Mucosa of stomach (tissue), 1 donor: ENCODE results near the gene ELFN2.

Experiments
- H3K27me3 ChIP-seq: one replicate; pipeline ENCODE4 v1.7.0; 2013; ENCODE audit warnings: mild to moderate bottlenecking, low read length; ENCODE audit not compliant: control insufficient read depth, insufficient read depth
- H3K36me3 ChIP-seq: one replicate; pipeline ENCODE4 v1.7.0; 2013; ENCODE audit warnings: low read length; ENCODE audit not compliant: control insufficient read depth, insufficient read depth
- H3K4me1 ChIP-seq: one replicate; pipeline ENCODE4 v1.7.0; 2013; ENCODE audit warnings: mild to moderate bottlenecking, low read length; ENCODE audit not compliant: control insufficient read depth, insufficient read depth
- H3K4me3 ChIP-seq: one replicate; pipeline ENCODE4 v1.7.0; 2013; ENCODE audit warnings: low read length
- H3K9ac ChIP-seq: one replicate; pipeline ENCODE4 v1.7.0; 2013; ENCODE audit warnings: mild to moderate bottlenecking, low read length, moderate library complexity
- H3K9me3 ChIP-seq: one replicate; pipeline ENCODE4 v1.7.0; 2013; ENCODE audit warnings: mild to moderate bottlenecking, low read length, moderate library complexity; ENCODE audit not compliant: control insufficient read depth
- donor health status: Pancreatic carcinoma.

The ELFN2 gene

DNA sequence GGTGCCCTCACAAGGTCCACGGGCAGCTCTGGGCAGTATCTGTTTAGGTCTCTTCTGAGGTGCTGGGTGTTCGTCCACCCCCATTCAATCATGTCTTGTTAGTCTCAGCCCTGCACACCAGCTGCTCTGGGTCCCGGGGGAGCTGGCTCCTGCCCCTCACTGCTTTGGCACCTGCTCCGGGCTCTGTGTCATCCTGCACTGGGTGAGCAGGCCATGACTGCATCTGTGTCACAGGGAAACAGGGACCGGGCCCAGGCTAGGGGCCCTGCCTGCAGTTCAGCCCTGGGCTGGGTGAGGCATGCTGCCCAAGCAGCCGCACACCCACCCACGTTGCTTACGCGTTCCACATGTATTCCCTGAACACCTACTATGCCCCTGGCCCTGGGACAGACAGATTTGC, 43.9 kb downstream of the ELFN2 start:
- peaks cover 8% of the 10 kb centered on the region for H3K4me1 ChIP-seq
- H3K9me3 ChIP-seq: no peaks in the 10 kb centered on the region
- H3K36me3 ChIP-seq: no peaks in the 10 kb centered on the region
- H3K4me3 ChIP-seq: no peak overlapping the region
- H3K27me3 ChIP-seq: peaks cover 33% of the 10 kb centered on the region
- H3K9ac ChIP-seq: no peak overlapping the region

DNA sequence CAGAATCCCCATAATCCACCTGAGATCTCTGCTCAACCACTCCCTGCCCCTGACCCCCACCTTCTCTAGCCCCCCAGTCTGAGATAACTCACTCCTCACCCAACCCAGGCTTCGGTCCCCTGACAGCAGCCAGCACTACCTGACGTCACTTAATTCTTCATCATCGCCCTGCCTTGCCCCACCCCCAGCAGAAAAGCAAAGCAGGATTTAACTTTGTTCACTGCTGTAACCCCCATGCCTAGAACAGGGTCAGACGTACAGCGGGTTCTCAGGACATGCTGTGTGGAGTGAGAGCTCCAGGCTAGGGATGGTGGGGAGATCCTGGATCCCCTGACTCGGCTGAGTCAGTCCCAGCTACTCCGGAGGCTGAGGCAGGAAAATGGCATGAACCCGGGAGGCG, 45.8 kb downstream of the ELFN2 start:
- Histone ChIP-seq H3K4me1 (no peaks in the 10 kb centered on the region), H3K4me3 (no peak overlapping the region), H3K9me3 (no peaks in the 10 kb centered on the region), H3K9ac (no peak overlapping the region), H3K36me3 (no peaks in the 10 kb centered on the region), H3K27me3 (peaks cover 37% of the 10 kb centered on the region)

DNA sequence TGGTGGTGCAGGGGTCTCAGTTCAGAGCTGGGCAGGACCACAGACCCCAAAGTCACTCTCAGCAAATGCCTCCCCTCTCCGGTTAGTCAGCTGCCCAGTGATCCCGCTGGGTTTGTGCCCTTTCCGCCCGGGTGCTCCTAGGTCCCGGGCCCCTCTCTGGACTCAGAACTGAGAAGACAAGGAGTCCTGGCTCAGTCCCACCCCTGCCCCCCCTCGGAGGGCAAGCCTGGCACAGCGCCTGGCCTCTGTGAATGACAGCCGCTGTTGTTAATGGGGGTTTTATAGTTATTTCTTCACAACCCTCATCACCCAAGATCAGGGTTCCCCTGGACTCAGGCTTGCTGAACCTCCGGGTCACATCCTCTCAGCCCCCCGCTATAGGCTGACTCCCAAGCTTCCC, 47.6 kb downstream of the ELFN2 start:
- Histone ChIP-seq H3K36me3 (no peaks in the 10 kb centered on the region), H3K4me3 (no peak overlapping the region), H3K27me3 (peaks cover 37% of the 10 kb centered on the region), H3K9ac (no peak overlapping the region), H3K4me1 (no peaks in the 10 kb centered on the region), H3K9me3 (no peaks in the 10 kb centered on the region)

DNA sequence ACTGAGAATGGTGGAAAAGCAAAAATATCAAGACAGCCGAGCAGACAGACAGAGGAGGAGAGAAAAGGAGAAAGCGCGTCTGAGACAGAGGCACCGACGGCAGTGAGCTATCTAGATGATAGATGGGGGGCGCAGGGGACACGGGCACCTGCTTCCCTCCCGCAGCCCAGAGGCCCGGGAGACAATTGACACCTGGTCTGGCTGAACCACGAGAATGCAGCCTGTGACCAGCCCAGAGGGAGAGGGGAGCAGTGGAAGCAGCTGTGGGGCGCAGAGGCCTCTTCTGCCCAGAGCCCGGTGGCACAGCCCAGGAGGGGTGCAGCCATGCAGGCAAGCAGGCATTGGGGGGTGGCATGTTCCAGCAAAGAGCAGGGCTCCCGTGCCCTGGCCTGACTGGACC, 48.2 kb downstream of the ELFN2 start:
- peaks cover 37% of the 10 kb centered on the region for H3K27me3 ChIP-seq
- H3K4me3 ChIP-seq: no peak overlapping the region
- no peak overlapping the region for H3K9ac ChIP-seq
- H3K4me1 ChIP-seq: no peaks in the 10 kb centered on the region
- no peaks in the 10 kb centered on the region for H3K9me3 ChIP-seq
- H3K36me3 ChIP-seq: no peaks in the 10 kb centered on the region

DNA sequence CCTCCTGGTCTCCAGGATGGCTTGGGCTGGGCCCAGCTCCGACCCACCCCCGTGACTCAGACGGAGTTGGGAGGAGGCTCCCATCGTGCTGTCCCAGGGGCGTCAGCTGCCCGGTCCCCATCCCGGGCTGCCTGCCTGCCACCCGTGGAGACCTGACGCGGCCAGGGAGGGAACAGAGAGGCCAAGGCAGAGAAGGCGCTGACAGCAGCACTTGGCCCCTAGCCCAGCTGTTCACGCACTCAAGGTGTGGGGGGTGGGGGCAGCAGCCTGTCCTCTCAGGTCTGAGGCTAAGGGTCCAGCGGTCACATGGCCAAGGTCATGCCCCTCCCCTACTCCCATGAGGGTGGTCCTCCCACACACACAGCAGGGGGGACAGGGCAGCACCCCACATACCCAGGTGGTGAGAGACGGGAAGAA, 48.6 kb downstream of the ELFN2 start:
- H3K9ac ChIP-seq: no peak overlapping the region
- H3K27me3 ChIP-seq: peaks cover 37% of the 10 kb centered on the region
- no peaks in the 10 kb centered on the region for H3K36me3 ChIP-seq
- H3K9me3 ChIP-seq: no peaks in the 10 kb centered on the region
- H3K4me3 ChIP-seq: no peak overlapping the region
- H3K4me1 ChIP-seq: no peaks in the 10 kb centered on the region

DNA sequence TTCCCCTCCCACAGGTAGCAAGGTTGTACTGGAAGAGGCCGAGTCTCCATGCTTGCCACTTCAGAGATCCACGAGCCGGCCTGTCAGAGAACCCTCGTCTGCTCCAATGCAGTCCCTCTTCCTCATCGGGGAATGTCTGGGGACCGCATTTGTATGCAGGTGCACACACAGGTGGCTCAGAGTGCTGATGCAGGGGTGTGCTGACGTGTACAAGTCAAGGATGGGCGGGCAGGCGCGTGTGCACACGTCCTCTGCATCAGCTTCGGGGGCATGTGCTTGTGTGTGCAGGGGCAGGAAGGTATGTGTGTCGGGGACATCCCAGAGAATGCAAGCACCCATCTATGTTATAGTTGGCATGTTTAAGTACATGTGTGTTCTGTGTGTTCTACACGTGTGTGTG, 49.4 kb downstream of the ELFN2 start:
- H3K27me3 ChIP-seq: peaks cover 36% of the 10 kb centered on the region
- no peaks in the 10 kb centered on the region for H3K36me3 ChIP-seq
- H3K9ac ChIP-seq: no peak overlapping the region
- no peak overlapping the region for H3K4me3 ChIP-seq
- no peaks in the 10 kb centered on the region for H3K9me3 ChIP-seq
- H3K4me1 ChIP-seq: no peaks in the 10 kb centered on the region

DNA sequence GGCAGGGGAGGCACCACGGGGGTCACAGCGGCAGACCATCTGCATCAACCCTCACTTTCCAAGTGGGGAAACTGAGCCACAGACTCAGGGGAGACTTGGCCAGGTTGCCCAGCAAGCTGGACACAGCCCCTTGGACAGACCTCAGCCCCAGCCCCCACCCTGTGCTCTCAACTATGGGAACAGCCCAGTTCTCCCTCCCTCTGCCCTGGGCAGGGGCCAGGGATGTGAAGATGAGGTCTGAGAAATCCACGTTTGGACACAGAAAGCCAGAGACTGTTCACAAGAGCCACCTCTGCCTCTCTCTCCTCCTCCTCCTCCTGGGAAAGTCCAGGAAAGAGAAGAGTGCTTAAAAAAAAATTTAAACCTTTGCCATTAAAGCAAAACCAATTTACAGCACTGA, 50.1 kb downstream of the ELFN2 start:
- H3K9ac ChIP-seq: no peak overlapping the region

DNA sequence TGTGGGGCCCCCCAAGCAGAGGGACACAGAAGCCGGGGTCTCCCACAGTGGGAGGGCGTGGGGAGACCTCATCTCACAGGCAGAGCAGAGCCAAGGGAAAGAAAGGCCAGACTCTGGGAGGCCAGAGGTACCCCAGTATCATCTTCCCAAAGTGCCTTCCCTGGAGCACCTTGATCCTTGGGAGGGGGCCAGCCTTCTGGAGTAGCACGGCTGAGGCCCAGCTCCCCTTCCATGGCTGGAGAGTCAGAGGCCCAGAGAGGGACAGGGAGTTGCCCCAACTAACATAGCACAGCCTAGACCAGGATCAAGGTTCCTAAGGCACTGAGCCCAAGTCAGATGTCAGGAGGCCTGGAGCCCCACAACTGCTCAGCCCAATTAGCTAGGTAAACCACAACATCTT, 50.6 kb downstream of the ELFN2 start:
- no peak overlapping the region for H3K9ac ChIP-seq
- no peaks in the 10 kb centered on the region for H3K4me1 ChIP-seq
- no peak overlapping the region for H3K4me3 ChIP-seq
- no peaks in the 10 kb centered on the region for H3K36me3 ChIP-seq
- H3K9me3 ChIP-seq: no peaks in the 10 kb centered on the region
- peaks cover 34% of the 10 kb centered on the region for H3K27me3 ChIP-seq

More for the DNA sequence above, 50.1 kb downstream of the ELFN2 start:
- Histone ChIP-seq H3K36me3 (no peaks in the 10 kb centered on the region), H3K27me3 (peaks cover 34% of the 10 kb centered on the region), H3K4me1 (no peaks in the 10 kb centered on the region), H3K9me3 (no peaks in the 10 kb centered on the region), H3K4me3 (no peak overlapping the region)

DNA sequence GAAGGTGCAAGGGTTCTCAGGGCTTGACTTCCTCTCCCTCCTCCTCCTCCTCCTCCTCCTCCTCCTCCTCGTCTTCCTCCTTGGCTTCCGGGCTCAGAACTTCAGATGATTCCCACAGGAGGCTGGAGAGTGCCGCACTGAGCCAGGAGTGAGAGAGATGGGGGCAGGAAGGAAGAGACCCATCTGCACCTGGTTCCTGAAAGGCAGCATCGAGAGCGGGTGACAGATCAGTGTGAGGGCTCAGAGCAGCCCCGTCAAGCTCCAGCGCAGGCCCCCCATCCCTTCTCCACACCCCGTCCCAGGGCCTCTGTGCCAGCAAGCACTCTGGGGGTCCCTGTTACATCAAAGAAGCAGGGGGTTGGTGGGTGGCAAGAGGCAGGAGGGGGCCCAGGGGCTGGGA, 51.5 kb downstream of the ELFN2 start:
- Histone ChIP-seq H3K9ac (no peak overlapping the region), H3K36me3 (no peaks in the 10 kb centered on the region), H3K4me3 (no peak overlapping the region), H3K9me3 (no peaks in the 10 kb centered on the region), H3K4me1 (no peaks in the 10 kb centered on the region), H3K27me3 (peaks cover 26% of the 10 kb centered on the region)

DNA sequence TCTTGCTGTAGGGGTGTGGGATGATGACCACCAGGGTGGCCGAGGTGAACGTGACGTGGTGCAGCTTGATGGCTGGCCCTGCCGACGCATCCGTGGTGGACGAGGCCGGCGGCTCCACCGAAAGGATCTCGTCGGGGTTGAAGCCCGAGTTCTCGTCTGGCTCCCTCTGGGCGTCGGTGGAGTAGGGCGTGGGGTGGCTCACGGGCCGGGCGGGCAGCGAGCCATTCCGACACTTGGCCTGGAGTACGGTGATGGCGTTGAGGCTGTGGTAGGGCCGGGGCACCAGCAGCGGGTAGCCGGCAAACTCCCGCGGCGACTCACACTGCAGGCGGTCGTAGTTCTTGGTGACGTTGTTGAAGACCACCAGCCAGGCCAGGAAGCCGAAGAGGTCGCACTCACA, 52.7 kb downstream of the ELFN2 start:
- Histone ChIP-seq H3K36me3 (no peaks in the 10 kb centered on the region), H3K4me3 (no peak overlapping the region), H3K27me3 (peaks cover 17% of the 10 kb centered on the region), H3K9me3 (no peaks in the 10 kb centered on the region), H3K9ac (no peak overlapping the region), H3K4me1 (no peaks in the 10 kb centered on the region)

DNA sequence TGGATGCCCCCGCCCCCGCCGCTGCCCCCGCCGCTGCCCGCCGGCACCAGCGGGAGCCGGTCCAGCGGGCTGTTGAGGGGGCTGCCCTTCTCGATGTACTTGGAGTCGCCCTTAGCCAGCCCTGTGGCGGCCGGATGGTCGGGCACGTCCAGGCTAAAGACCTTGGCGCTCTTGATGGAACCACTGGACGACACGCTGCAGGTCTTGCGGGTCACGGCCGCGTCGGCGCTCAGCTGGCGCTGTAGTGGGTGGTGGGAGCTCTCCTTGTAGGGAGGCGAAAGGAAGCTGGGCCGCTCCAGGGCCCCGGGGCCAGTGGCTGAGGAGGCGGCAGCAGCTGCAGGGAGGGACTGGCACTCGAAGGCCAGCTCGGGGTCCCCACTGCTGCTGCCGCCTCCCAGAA, 53.8 kb downstream of the ELFN2 start:
- Histone ChIP-seq H3K36me3 (no peaks in the 10 kb centered on the region), H3K4me3 (no peak overlapping the region), H3K4me1 (no peaks in the 10 kb centered on the region), H3K27me3 (peaks cover 7% of the 10 kb centered on the region), H3K9ac (no peak overlapping the region), H3K9me3 (no peaks in the 10 kb centered on the region)

DNA sequence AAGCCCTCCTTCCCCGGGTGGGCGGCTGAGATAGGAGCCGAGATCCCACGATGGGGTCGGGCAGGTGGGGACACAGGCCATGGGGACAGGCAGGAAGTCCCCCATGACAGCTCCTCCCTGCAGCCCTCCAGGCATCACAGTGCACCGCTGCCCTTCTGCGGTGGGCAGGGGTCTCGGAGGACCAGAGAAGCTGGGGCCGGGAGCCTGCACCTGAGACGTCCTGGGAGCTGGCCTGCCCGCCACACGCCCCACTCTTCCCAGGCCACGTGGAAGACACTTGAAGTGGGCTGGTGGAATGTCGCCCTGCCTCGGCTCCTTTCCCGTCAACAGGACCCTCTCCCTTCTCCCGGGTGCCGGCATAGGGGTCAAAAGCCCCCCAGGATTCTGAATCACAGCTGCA, 55.4 kb downstream of the ELFN2 start:
- no peaks in the 10 kb centered on the region for H3K36me3 ChIP-seq
- H3K9ac ChIP-seq: no peak overlapping the region
- no peaks in the 10 kb centered on the region for H3K9me3 ChIP-seq
- no peaks in the 10 kb centered on the region for H3K27me3 ChIP-seq
- no peaks in the 10 kb centered on the region for H3K4me1 ChIP-seq
- no peak overlapping the region for H3K4me3 ChIP-seq

DNA sequence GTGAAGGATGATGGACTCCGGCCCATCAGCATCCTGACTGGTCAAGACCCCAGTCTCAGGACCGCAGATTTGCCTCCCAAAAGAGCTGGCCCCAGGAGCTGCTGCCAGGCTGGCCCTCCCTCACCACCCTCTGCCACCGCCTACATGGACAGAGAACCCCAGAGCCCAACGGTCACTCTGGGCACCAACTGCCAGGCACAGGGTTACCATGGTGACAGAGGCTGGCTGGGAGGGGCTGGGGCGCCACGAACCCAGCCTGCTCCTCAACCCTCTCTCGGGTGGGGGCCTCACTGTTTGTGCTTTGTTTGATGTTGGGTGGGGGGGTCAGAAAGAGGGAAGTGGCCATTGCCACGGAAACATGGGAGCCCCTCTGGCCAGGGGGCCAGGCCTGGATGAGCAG, 55.8 kb downstream of the ELFN2 start:
- Histone ChIP-seq H3K4me1 (no peaks in the 10 kb centered on the region), H3K9ac (no peak overlapping the region), H3K36me3 (no peaks in the 10 kb centered on the region), H3K27me3 (no peaks in the 10 kb centered on the region), H3K4me3 (no peak overlapping the region), H3K9me3 (no peaks in the 10 kb centered on the region)
